ACHN (cell line): ENCODE data around the gene EFR3B.

Experiments
- DNase-seq: peaks from one replicate; pipeline ENCODE4 v3.0.0-alpha.2; 2015
- in situ Hi-C: cut with HindIII; loops from 2 replicates; pipeline ENCODE4 v1.10.0; 2017; ENCODE audit warnings: low sequenced_read_pairs, low pct_ligation_motif_present, low pct_unique_long_range_greater_than_20kb

Gene EFR3B

DNA sequence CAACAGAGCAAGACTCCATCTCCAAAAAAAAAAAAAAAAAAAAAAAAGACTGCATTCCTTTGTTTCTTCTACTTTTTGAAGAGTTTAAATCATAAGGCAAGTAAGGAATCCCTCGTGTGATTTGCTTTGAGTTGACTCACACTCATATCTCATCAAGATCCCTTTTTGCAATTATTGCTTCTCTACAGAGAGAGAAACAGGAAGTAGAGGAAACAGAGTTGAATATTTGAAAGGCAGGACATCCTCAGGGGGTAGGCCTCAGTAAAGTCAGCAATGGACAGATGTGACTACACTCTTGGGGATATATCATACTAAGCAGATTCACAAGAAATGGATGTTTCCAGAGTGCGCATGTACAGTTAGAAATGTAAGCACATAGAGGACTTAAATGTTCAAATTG is 11.2 kb upstream of the EFR3B start:
- in situ Hi-C loops, result no loop called here
- no peak for DNase-seq

DNA sequence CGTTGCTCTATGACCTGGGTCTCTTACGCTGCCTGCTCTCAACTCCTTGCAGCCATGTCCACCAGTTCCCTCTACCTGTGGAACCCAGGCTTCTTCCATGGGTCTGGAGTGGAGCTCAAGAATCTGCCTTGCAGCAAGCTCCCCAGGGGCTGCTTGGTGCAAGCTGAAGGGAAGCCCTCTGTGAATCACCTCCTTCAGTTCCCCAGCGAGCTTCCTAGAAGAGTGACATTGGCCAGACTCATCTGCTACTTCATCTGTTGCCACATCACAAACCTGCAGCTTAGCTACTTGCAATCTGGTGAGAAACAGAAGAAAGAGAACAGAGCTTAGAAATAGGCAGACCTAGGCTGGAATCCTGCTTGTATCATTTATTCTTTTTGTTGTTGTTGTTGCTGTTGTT is 9.8 kb upstream of the EFR3B start:
- no peak for DNase-seq
- in situ Hi-C loops, result no loop called here

DNA sequence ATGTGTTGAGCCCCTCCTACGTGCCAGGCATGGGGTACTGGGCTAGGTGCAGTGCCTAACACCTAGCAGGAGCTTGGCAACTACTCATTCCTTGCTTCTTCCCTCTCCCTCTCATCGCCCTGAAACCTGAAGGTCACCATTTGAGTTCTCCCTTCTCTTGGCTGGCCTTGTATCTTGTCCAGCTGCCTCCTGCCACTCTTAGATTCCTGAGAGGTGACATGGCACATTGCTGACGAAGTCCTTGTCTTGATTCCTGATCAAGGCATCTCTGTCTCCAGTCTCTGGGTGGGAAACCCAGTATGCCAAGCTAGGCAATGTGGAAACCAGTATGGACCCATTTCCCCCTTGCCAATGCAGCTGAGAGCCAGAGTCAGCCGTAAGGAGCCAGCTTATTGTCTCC is 9.0 kb upstream of the EFR3B start:
- DNase-seq, result no peak
- in situ Hi-C loops, result no loop called here

- in situ Hi-C loops, result no loop called here
- no peak for DNase-seq
Measured at GRCh38 chr2:25034081-25034480, 7.8 kb upstream of the EFR3B start.

GRCh38 chr2:25035537-25036220 is 6.2 kb upstream of the EFR3B start:
- no peak for DNase-seq
- in situ Hi-C loops, result no loop called here

GRCh38 chr2:25036221-25036559 is 5.7 kb upstream of the EFR3B start:
- no peak for DNase-seq
- in situ Hi-C loops, result no loop called here

DNA sequence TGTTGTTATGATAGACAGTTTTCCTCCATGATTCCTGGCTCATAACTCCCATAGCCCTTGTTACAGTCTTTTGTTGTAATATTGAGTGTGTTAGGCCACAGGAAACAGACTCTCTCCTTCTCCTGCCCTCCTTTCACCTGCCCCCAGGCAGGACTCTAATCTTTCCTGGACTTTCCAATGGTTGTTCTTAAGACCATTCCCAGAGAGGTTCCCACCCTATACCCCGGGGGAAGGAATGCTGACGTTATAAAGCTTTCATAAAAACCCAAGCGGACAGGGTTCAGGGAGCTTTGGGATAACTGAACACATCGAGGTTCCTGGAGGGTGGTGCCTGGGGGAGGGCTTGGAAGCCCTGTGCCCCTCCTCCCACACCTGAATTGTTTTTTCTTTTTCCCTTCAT is 2.8 kb upstream of the EFR3B start:
- in situ Hi-C loops, result no loop called here
- no peak for DNase-seq

- DNase-seq, result peak; percentile 87
- in situ Hi-C loops, result no loop called here
Measured at GRCh38 chr2:25041307-25041927, 459 bp upstream of the EFR3B start.

DNA sequence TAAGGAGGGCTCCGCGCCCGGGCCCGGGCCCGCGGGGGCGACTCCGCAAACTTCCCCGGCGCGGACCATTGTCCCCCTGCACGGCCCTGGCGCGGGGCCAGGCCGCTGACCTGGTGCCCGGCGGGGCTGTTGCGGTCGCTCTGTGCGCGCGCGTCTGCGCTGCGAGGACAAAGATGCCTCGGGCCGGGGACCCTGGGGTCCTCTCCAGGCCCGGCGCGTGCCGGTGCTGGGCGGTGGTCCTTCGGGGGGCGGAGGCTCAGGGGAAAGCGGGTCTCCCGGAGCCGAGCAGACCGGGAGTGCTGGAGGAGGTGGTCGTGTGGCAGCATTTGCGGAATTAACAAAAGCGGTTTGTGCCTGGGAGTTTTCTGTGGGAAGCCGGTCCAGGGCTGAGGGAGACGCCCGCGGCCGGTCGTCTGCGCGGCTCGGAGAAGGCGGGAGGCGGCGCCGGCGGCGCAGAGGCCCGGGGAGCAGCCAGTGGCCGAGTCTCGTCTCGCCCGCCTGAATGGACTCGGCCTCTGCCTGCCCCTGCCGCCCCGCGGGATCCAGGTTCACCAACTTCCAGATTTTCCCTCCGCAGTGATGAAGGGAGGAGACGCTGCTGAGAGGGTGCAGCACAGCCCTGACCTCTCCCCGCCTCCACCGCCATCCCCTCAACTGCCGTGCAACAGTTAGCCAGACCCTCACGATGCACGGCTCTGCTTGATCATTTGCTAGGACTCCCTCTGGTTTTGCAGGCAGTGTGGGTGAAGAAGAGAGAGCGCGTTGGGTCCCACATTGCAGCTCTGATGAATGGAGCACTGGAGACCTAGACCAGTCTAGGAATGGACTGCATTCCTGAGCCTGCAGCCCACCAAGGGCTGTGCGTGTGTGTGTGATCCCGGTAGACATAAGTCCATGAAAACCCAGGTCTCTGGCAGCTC is 705 bp downstream of the EFR3B start:
- DNase-seq, result peak; percentile 38
- in situ Hi-C loops, result no loop called here

- peak; percentile 85 for DNase-seq
- in situ Hi-C loops, result no loop called here
Measured at GRCh38 chr2:25043241-25043867, 1.5 kb downstream of the EFR3B start.

- no peak for DNase-seq
- in situ Hi-C loops, result no loop called here
Measured at GRCh38 chr2:25044011-25044410, 2.1 kb downstream of the EFR3B start.

GRCh38 chr2:25044990-25045389 is 3.1 kb downstream of the EFR3B start:
- in situ Hi-C loops, result no loop called here

DNA sequence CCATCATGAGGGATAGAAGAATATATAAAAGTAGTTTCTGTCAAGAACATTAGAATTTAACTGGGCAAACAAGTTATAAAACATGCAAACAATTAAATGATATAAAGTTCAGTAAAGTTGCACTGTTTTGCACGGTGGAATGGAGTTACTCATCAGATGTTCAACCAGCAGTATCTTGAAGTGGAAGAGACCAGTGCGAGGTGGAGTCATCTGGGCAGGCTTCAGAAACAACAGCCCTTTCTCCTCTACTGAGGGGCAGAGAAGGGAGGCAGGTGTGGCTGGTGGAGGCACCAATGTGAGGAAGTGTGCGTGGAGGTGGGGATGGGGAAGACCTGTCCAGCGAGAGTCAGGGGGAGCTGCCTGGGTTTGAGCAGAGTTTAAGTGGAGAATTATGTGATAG is 7.5 kb downstream of the EFR3B start:
- DNase-seq, result no peak
- in situ Hi-C loops, result no loop called here

More at GRCh38 chr2:25044990-25045389, 3.1 kb downstream of the EFR3B start:
- no peak for DNase-seq

- no peak for DNase-seq
- in situ Hi-C loops, result no loop called here
Measured at GRCh38 chr2:25050128-25050527, 8.3 kb downstream of the EFR3B start.

GRCh38 chr2:25053041-25053440 is 11.2 kb downstream of the EFR3B start:
- in situ Hi-C loops, result no loop called here
- DNase-seq, result no peak

- no peak for DNase-seq
- in situ Hi-C loops, result no loop called here
Measured at GRCh38 chr2:25054720-25055119, 12.8 kb downstream of the EFR3B start.

DNA sequence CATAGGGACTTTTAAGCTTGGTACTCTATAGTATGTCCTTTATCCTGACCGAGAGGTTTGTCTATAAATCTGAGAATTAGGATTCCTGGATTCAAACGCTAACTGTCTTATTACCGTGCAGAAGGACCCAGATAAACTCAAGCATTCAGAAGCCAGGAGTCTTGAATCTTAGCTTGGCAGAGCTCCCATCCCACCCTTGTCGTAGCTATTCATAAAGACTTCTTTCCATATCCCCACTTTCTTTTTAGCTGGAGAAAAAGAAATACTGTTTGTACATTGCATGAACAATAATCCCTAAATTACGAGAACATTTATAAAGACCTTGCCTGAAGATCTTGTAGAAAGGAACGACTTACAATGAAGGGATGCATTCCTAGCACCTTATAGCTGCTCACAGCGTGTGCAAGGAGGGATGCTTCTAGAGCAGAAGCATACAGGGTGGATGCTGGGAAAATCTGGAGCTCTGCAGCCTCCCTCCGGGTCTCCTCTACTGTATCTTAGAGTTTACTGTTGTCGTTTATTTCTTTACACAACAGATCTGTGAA is 13.6 kb downstream of the EFR3B start:
- in situ Hi-C loops, result no loop called here
- DNase-seq, result no peak

DNA sequence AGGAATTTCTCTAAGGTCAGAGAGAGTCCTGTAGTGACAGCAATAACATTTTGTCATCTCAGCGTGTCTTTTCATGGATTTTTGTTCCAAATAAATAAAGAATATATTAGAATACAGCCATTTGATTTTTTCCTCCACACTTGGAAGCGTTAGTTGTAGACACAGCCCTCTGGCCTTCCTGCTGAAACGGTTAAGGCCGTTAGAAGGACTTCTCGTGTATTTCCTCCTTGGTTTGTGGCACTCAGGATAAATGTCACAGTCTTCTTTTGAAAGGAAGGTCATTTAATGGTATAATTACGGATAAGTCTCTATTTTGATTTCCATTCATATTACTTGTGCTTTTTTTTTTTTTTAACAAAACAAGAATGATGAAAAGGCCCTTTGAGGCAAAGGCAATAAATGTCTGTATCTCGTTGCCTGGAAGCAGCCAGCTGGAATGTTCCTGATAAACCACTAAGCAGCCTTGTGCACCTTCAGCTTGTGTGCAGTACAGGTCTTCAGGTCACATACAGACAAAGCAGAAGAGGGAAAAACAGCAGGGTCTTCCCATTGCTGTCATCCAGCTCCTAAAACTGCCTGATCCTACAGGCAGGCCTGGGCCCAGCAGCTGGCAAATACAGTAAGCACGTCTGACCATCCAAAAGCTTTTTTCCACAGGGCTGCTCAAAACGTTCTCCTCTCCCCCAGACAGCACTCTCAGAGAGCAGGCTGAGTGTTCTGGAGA is 14.4 kb downstream of the EFR3B start:
- DNase-seq, result no peak
- in situ Hi-C loops, result no loop called here
